Breast epithelium (tissue), 3 donors: ENCODE results near the gene CTDSP2.

Source experiments
- CTCF ChIP-seq, 3 donors: fragments of 450-650 bp; IDR thresholded peaks; one replicate each; pipeline ENCODE4 v1.5.1; 2016 to 2017; ENCODE audit warnings: antibody characterized with exemption in 3 of 3, mild to moderate bottlenecking in 3 of 3, moderate library complexity in 3 of 3
- POLR2AphosphoS5 ChIP-seq, 3 donors: sonication (generic); formaldehyde crosslinking; IDR thresholded peaks; one replicate each; pipeline ENCODE4 v1.6.1; 2017; ENCODE audit warnings: antibody characterized with exemption in 3 of 3

- TF ChIP-seq CTCF (IDR thresholded peaks at IDR 0.05) (no peak), POLR2AphosphoS5 (IDR thresholded peaks at IDR 0.05) (no peak)
Measured at GRCh38 chr12:57877876-57878275, 31.3 kb upstream of the CTDSP2 start.
